PC-3 (cell line): ENCODE results near the gene GDPD1. TPM values are rescaled to one million over a fixed set of nuclear protein-coding genes. Genes with fewer than 3 reads are reported as not detected.
"Not testable (repeated sequence)": the region's sequence is repeated elsewhere in the genome, so short reads cannot be mapped to it uniquely, and the experiment has no call there.

Experiments used
- ATAC-seq: fragments of 200-7000 bp; cut with Tn5 transposase; 2 replicates; pipeline ENCODE4 v1.9.1; 2020; ENCODE audit warnings: mild to moderate bottlenecking, moderate library complexity
- BruUV-seq: library from RNA; stranded (reverse); fragments of 400-500 nt; replicated peaks from 2 replicates; lab custom pipeline; 2021; lab: Mats Ljungman, UMichigan
- CTCF ChIA-PET: fragments of 300-600 bp; sonication (Branson Sonifier 250); formaldehyde crosslinking; loops from one replicate; lab custom pipeline; 2022; ENCODE audit warnings: antibody characterized with exemption; lab: Charles Lee
- POLR2A ChIA-PET: fragments of 300-600 bp; sonication (Branson Sonifier 250); formaldehyde crosslinking; loops from one replicate; lab custom pipeline; 2022; ENCODE audit warnings: antibody characterized with exemption; ENCODE audit not compliant: unreplicated experiment; lab: Charles Lee
- DNase-seq: peaks from one replicate; pipeline ENCODE4 v3.0.0-alpha.2; 2015
- H2AFZ ChIP-seq: fragments of 300-600 bp; sonication (generic); 2 replicates; pipeline ENCODE4 v1.6.0; 2016; ENCODE audit warnings: antibody characterized with exemption, low read length
- H3F3A ChIP-seq: fragments of 300-600 bp; sonication (generic); one replicate; pipeline ENCODE4 v1.6.0; 2017; ENCODE audit warnings: antibody characterized with exemption, low read length, control low read depth, mild to moderate bottlenecking; ENCODE audit not compliant: unreplicated experiment
- H3K27ac ChIP-seq: fragments of 300-600 bp; sonication (generic); 2 replicates; pipeline ENCODE4 v1.5.1; 2016; ENCODE audit warnings: mild to moderate bottlenecking, low read length
- H3K27me3 ChIP-seq: fragments of 300-600 bp; sonication (generic); 2 replicates; pipeline ENCODE4 v1.6.1; 2016; ENCODE audit warnings: low read length, mixed read lengths
- H3K36me3 ChIP-seq: fragments of 300-600 bp; sonication (generic); 2 replicates; pipeline ENCODE4 v1.6.1; 2016; ENCODE audit warnings: low read depth, mixed run types, low read length, mixed read lengths
- H3K4me1 ChIP-seq: fragments of 300-600 bp; sonication (generic); 2 replicates; pipeline ENCODE4 v1.5.1; 2016; ENCODE audit warnings: low read length; ENCODE audit not compliant: insufficient read depth
- H3K4me2 ChIP-seq: fragments of 300-600 bp; sonication (generic); 2 replicates; pipeline ENCODE4 v1.6.0; 2016; ENCODE audit warnings: low read length
- H3K4me3 ChIP-seq: fragments of 300-600 bp; sonication (generic); 2 replicates; pipeline ENCODE4 v1.5.1; 2016; ENCODE audit warnings: mild to moderate bottlenecking, low read length, mixed read lengths
- H3K79me2 ChIP-seq: fragments of 300-600 bp; sonication (generic); 2 replicates; pipeline ENCODE4 v1.6.1; 2017; ENCODE audit warnings: low read length, mixed read lengths
- H3K9ac ChIP-seq: fragments of 300-600 bp; sonication (generic); 2 replicates; pipeline ENCODE4 v1.6.0; 2016; ENCODE audit warnings: mild to moderate bottlenecking, low read length
- H3K9me2 ChIP-seq: fragments of 300-600 bp; sonication (generic); replicated peaks from 2 replicates; pipeline ENCODE4 v1.6.1; 2016; ENCODE audit warnings: mixed run types, low read length, mixed read lengths
- H3K9me3 ChIP-seq: fragments of 300-600 bp; sonication (generic); 2 replicates; pipeline ENCODE4 v1.6.1; 2016; ENCODE audit warnings: low read length, mixed read lengths
- H4K20me1 ChIP-seq: fragments of 300-600 bp; sonication (generic); 2 replicates; pipeline ENCODE4 v1.6.1; 2016; ENCODE audit warnings: low read length, mixed read lengths
- CTCF ChIP-seq: fragments of 300-600 bp; sonication (generic); conservative IDR thresholded peaks from 2 replicates; pipeline ENCODE4 v1.5.1; 2017; ENCODE audit warnings: antibody characterized with exemption, low read depth, mild to moderate bottlenecking, low read length
- EZH2 ChIP-seq: fragments of 300-600 bp; sonication (generic); IDR thresholded peaks from one replicate; pipeline ENCODE4 v1.6.1; 2017; ENCODE audit warnings: antibody characterized with exemption, mild to moderate bottlenecking, low read length; ENCODE audit not compliant: unreplicated experiment
- EZH2phosphoT487 ChIP-seq: fragments of 300-600 bp; sonication (generic); IDR thresholded peaks from 2 replicates; pipeline ENCODE4 v1.6.1; 2018; ENCODE audit warnings: mild to moderate bottlenecking, antibody characterized with exemption, low read length, borderline replicate concordance
- intact Hi-C: fragments of 100-400 bp; cut with micrococcal nuclease; formaldehyde crosslinking; loops from 2 replicates; pipeline ENCODE4 v1.9.0; 2023
- total RNA-seq: library from RNA; depleted of rRNA; stranded (reverse); fragments of >200 nt; gene quantifications from 2 replicates; pipeline ENCODE4 v1.2.3, GENCODE V29; 2014

GDPD1 gene
- total RNA-seq, 1 experiment from 2014 or later, result 1.5 TPM

- Histone ChIP-seq H3F3A (no peaks in the 10 kb centered on the region), H3K79me2 (peaks cover 52% of the 10 kb centered on the region), H3K27ac (no peak overlapping the region), H3K4me1 (no peaks in the 10 kb centered on the region), H3K4me2 (no peak overlapping the region), H3K4me3 (no peak overlapping the region), H3K9me3 (no peaks in the 10 kb centered on the region), H3K9me2 (no peaks in the 10 kb centered on the region), H3K9ac (no peak overlapping the region), H3K36me3 (peaks cover 44% of the 10 kb centered on the region), H3K27me3 (no peaks in the 10 kb centered on the region), H4K20me1 (no peaks in the 10 kb centered on the region), H2AFZ (no peak overlapping the region)
- DNase-seq (no peak), ATAC-seq (no peak)
- no TSS peak for BruUV-seq
- ChIA-PET CTCF (no interaction called here), POLR2A (no interaction called here)
- intact Hi-C loops, result no loop called here
- TF ChIP-seq EZH2 (no peak), EZH2phosphoT487 (no peak), CTCF (no peak)
These were observed 45.6 kb upstream of the GDPD1 start for GRCh38 chr17:59174671-59175070.

GRCh38 chr17:59175076-59175475 lies 45.2 kb upstream of the GDPD1 start:
- no peak overlapping the region for H3K9ac ChIP-seq
- H3K9me2 ChIP-seq, result no peaks in the 10 kb centered on the region
- H3K36me3 ChIP-seq, result peaks cover 42% of the 10 kb centered on the region
- H3K27ac ChIP-seq, result no peak overlapping the region
- BruUV-seq, result no TSS peak
- no peak overlapping the region for H3K4me3 ChIP-seq
- H4K20me1 ChIP-seq, result no peaks in the 10 kb centered on the region
- no peak overlapping the region for H3K4me2 ChIP-seq
- no peaks in the 10 kb centered on the region for H3K4me1 ChIP-seq
- TF ChIP-seq EZH2, result no peak
- no peak for TF ChIP-seq CTCF
- no peak for TF ChIP-seq EZH2phosphoT487
- ChIA-PET POLR2A (no interaction called here), CTCF (no interaction called here)
- ATAC-seq (no peak), DNase-seq (no peak)
- no peaks in the 10 kb centered on the region for H3K9me3 ChIP-seq
- no peak overlapping the region for H2AFZ ChIP-seq
- peaks cover 49% of the 10 kb centered on the region for H3K79me2 ChIP-seq
- intact Hi-C loops, result no loop called here
- H3K27me3 ChIP-seq, result no peaks in the 10 kb centered on the region
- no peaks in the 10 kb centered on the region for H3F3A ChIP-seq

GRCh38 chr17:59178266-59178985 lies 41.9 kb upstream of the GDPD1 start:
- Histone ChIP-seq H3K79me2 (peaks cover 43% of the 10 kb centered on the region), H2AFZ (no peak overlapping the region)

GRCh38 chr17:59179601-59180000 lies 40.7 kb upstream of the GDPD1 start:
- ATAC-seq, H3K9me2 ChIP-seq, H3F3A ChIP-seq, H3K27ac ChIP-seq, H3K9ac ChIP-seq, BruUV-seq, H4K20me1 ChIP-seq, H2AFZ ChIP-seq, CTCF ChIA-PET, H3K4me3 ChIP-seq, DNase-seq, H3K9me3 ChIP-seq, H3K4me2 ChIP-seq, H3K27me3 ChIP-seq, intact Hi-C loops, POLR2A ChIA-PET, H3K4me1 ChIP-seq: not testable (repeated sequence)
- H3K36me3 ChIP-seq, result peaks cover 13% of the 10 kb centered on the region; the same call in 1 of the 2 replicates
- H3K79me2 ChIP-seq, result peaks cover 32% of the 10 kb centered on the region

More at GRCh38 chr17:59178266-59178985, 41.9 kb upstream of the GDPD1 start:
- Histone ChIP-seq H3K9me3 (no peaks in the 10 kb centered on the region), H3K27ac (no peak overlapping the region), H3K36me3 (peaks cover 21% of the 10 kb centered on the region), H3K4me2 (no peak overlapping the region), H3K9ac (no peak overlapping the region), H3K27me3 (no peaks in the 10 kb centered on the region), H3K4me3 (no peak overlapping the region), H3F3A (no peaks in the 10 kb centered on the region), H4K20me1 (no peaks in the 10 kb centered on the region), H3K4me1 (no peaks in the 10 kb centered on the region), H3K9me2 (no peaks in the 10 kb centered on the region)
- ChIA-PET CTCF (no interaction called here), POLR2A (no interaction called here)
- BruUV-seq, result no TSS peak
- intact Hi-C loops, result no loop called here
- DNase-seq, result no peak
- no peak for ATAC-seq
- TF ChIP-seq EZH2phosphoT487, result no peak
